Bronchus fibroblast of lung (primary cell): Measurements from ENCODE around the gene BHLHE40. TPM values are rescaled to one million over a fixed set of nuclear protein-coding genes. Genes with fewer than 3 reads are reported as not detected.

Experiments
- total RNA-seq: library from RNA; depleted of rRNA; stranded (reverse); fragments of >200 nt; gene quantifications from 2 replicates; pipeline ENCODE4 v1.2.3, GENCODE V29; 2015

Gene BHLHE40
- 11.9 and 13.6 TPM in 2 replicates for total RNA-seq

GRCh38 chr3:4979428-4980228 lies at the start of gene BHLHE40:
Gene BHLHE40, plus strand, starts transcription at chr3:4979437. Its CDS starts 282 bp downstream, at chr3:4979719.

Other genes starting within 250 kb of the BHLHE40 start
- gene ARL8B, start 142.9 kb downstream of the BHLHE40 start, total RNA-seq = 16.2 and 16.6 TPM in 2 replicates
- gene EDEM1, start 208.3 kb downstream of the BHLHE40 start, total RNA-seq = 16.9 and 22.5 TPM in 2 replicates